HCT116 (cell line): ENCODE data around the gene ANO8. TPM values are rescaled to one million over a fixed set of nuclear protein-coding genes. Genes with fewer than 3 reads are reported as not detected.

Source experiments
- ATAC-seq: fragments of 200-7000 bp; cut with Tn5 transposase; 2 replicates; pipeline ENCODE4 v1.9.1; 2020; ENCODE audit warnings: mild to moderate bottlenecking, moderate library complexity
- BruUV-seq: library from RNA; stranded (reverse); fragments of 400-500 nt; replicated peaks from 2 replicates; lab custom pipeline; 2021; lab: Mats Ljungman, UMichigan
- CTCF ChIA-PET: fragments of 300-600 bp; sonication (Branson Sonifier 250); formaldehyde crosslinking; loops from one replicate; lab custom pipeline; 2021; ENCODE audit warnings: antibody characterized with exemption; lab: Charles Lee
- POLR2A ChIA-PET: fragments of 300-600, 350-600 bp; sonication (Branson Sonifier 250); formaldehyde crosslinking; loops from one replicate; lab custom pipeline; 2021; ENCODE audit warnings: antibody characterized with exemption; lab: Charles Lee
- RAD21 ChIA-PET, 2 experiments: fragments of 300-600 bp; sonication (Branson Sonifier 250); formaldehyde crosslinking; loops; one replicate each; lab custom pipeline; 2023; ENCODE audit warnings: low total read pairs in 2 of 2; ENCODE audit not compliant: uncharacterized antibody in 2 of 2, unreplicated experiment in 2 of 2, low non-redundant PET in 1 of 2; lab: Charles Lee
- DNase-seq: peaks from one replicate; pipeline ENCODE4 v3.0.0-alpha.2; 2010; ENCODE audit warnings: low read depth, low spot score
- H2AFZ ChIP-seq: fragments of 200-600 bp; shearing (Covaris generic), sonication (generic); 2 replicates; pipeline ENCODE4 v1.6.1; 2017; ENCODE audit warnings: low read depth, mixed run types, mixed read lengths, antibody characterized with exemption, low read length; ENCODE audit not compliant: poor library complexity, severe bottlenecking
- H3K27ac ChIP-seq: 2 replicates; pipeline ENCODE4 v1.5.1; 2012; ENCODE audit warnings: low read depth, low read length
- H3K27me3 ChIP-seq: fragments of 200-600 bp; sonication (generic); 2 replicates; pipeline ENCODE4 v1.6.1; 2016; ENCODE audit warnings: mixed run types, low read length, mixed read lengths; ENCODE audit not compliant: insufficient read depth
- H3K36me3 ChIP-seq, 2 experiments: fragments of 200-500 bp in 1 of 2; fragments of 200-600 bp in 1 of 2; sonication (Bioruptor generic) in 1 of 2; sonication (generic) in 1 of 2; 2 replicates each; pipeline versions ENCODE4 v1.5.1 to v1.6.1; 2014 to 2016; ENCODE audit warnings: low read length in 2 of 2, inconsistent platforms in 1 of 2, mixed read lengths in 1 of 2, mixed run types in 1 of 2; ENCODE audit not compliant: insufficient read depth in 2 of 2, control insufficient read depth in 1 of 2
- H3K4me1 ChIP-seq, 2 experiments: fragments of 200-600 bp in 1 of 2; sonication (generic) in 1 of 2; 2 replicates each; pipeline versions ENCODE4 v1.5.1 to v1.6.1; 2012 to 2017; ENCODE audit warnings: low read length in 2 of 2, inconsistent platforms in 1 of 2, mild to moderate bottlenecking in 1 of 2, mixed read lengths in 1 of 2, mixed run types in 1 of 2, moderate library complexity in 1 of 2; ENCODE audit not compliant: insufficient read depth in 2 of 2, control insufficient read depth in 1 of 2
- H3K4me2 ChIP-seq: fragments of 200-600 bp; sonication (generic); 2 replicates; pipeline ENCODE4 v1.6.1; 2017; ENCODE audit warnings: mixed run types, low read length, mixed read lengths
- H3K4me3 ChIP-seq, 2 experiments: fragments of 200-600 bp in 1 of 2; sonication (generic) in 1 of 2; replicated peaks in 1 of 2; 2 replicates each; pipeline ENCODE4 v1.5.1; 2011 to 2016; ENCODE audit warnings: low read length in 2 of 2, control low read depth in 1 of 2, low read depth in 1 of 2, mild to moderate bottlenecking in 1 of 2, mixed read lengths in 1 of 2, mixed run types in 1 of 2
- H3K79me2 ChIP-seq: fragments of 200-600 bp; sonication (generic); 2 replicates; pipeline ENCODE4 v1.6.1; 2017; ENCODE audit warnings: mild to moderate bottlenecking, mixed run types, low read length, moderate library complexity, mixed read lengths; ENCODE audit not compliant: insufficient read depth
- H3K9ac ChIP-seq: fragments of 200-600 bp; sonication (generic); 2 replicates; pipeline ENCODE4 v1.6.1; 2016; ENCODE audit warnings: low read length, mixed read lengths
- H3K9me2 ChIP-seq: fragments of 200-600 bp; sonication (generic), shearing (Covaris generic); 2 replicates; pipeline ENCODE4 v1.6.1; 2017; ENCODE audit warnings: mixed run types, mild to moderate bottlenecking, moderate library complexity; ENCODE audit not compliant: insufficient read depth
- H3K9me3 ChIP-seq, 2 experiments: fragments of 200-500 bp in 1 of 2; fragments of 200-600 bp in 1 of 2; sonication (Bioruptor generic) in 1 of 2; sonication (generic) in 1 of 2; 2 replicates each; pipeline ENCODE4 v1.6.1; 2014 to 2017; ENCODE audit warnings: low read length in 2 of 2, mixed read lengths in 2 of 2, inconsistent platforms in 1 of 2, low read depth in 1 of 2, mild to moderate bottlenecking in 1 of 2, mixed run types in 1 of 2, moderate library complexity in 1 of 2; ENCODE audit not compliant: control insufficient read depth in 1 of 2, insufficient read depth in 1 of 2
- H4K20me1 ChIP-seq: fragments of 200-600 bp; sonication (generic), shearing (Covaris generic); 2 replicates; pipeline ENCODE4 v1.6.1; 2017; ENCODE audit warnings: mixed run types, mild to moderate bottlenecking, moderate library complexity; ENCODE audit not compliant: insufficient read depth
- EGR1 ChIP-seq: IDR thresholded peaks from 2 replicates; pipeline ENCODE4 v1.6.1; 2012; ENCODE audit warnings: low read depth
- EZH2phosphoT487 ChIP-seq: fragments of 200-600 bp; IDR thresholded peaks from 2 replicates; pipeline ENCODE4 v1.6.1; 2018; ENCODE audit warnings: antibody characterized with exemption, borderline replicate concordance
- FOSL1 ChIP-seq: IDR thresholded peaks from 2 replicates; pipeline ENCODE4 v1.6.1; 2012; ENCODE audit warnings: low read depth
- POLR2A ChIP-seq: IDR thresholded peaks from 2 replicates; pipeline ENCODE4 v1.7.0; 2011; ENCODE audit warnings: borderline replicate concordance; ENCODE audit not compliant: insufficient read depth, insufficient read length; ENCODE audit errors: extremely low read depth
- POLR2AphosphoS5 ChIP-seq: IDR thresholded peaks from 2 replicates; pipeline ENCODE4 v1.6.1; 2011; ENCODE audit warnings: mild to moderate bottlenecking, low read depth, low read length, moderate library complexity
- SP1 ChIP-seq: IDR thresholded peaks from 2 replicates; pipeline ENCODE4 v1.6.1; 2012; ENCODE audit warnings: low read depth
- TCF7L2 ChIP-seq: IDR thresholded peaks from 2 replicates; pipeline ENCODE4 v1.7.0; 2011; ENCODE audit warnings: borderline replicate concordance, inconsistent platforms; ENCODE audit not compliant: insufficient read depth, insufficient read length; ENCODE audit errors: extremely low read depth
- YY1 ChIP-seq: IDR thresholded peaks from 2 replicates; pipeline ENCODE4 v1.6.1; 2011; ENCODE audit warnings: low read length, low read depth, moderate library complexity, mild to moderate bottlenecking; ENCODE audit not compliant: insufficient replicate concordance; ENCODE audit errors: extremely low read depth
- ZFX ChIP-seq: fragments of 450-650 bp; IDR thresholded peaks from 2 replicates; pipeline ENCODE4 v1.6.1; 2017
- intact Hi-C: fragments of 100-400 bp; cut with micrococcal nuclease; formaldehyde crosslinking; loops from 2 replicates; pipeline ENCODE4 v1.10.0; 2022
- total RNA-seq: library from RNA; stranded (reverse); gene quantifications from one replicate; pipeline ENCODE4 v1.2.1, GENCODE V29; 2021; ENCODE audit not compliant: unreplicated experiment
- TF ChIP-seq, protein P1 (sequence below): IDR thresholded peaks from 2 replicates; pipeline ENCODE4 v1.6.1; 2012
- TF ChIP-seq, protein P2 (sequence below), 3 experiments: fragments of 200-600 bp in 1 of 3; sonication (generic) in 1 of 3; IDR thresholded peaks in 2 of 3; conservative IDR thresholded peaks in 1 of 3; 2 replicates each; pipeline ENCODE4 v1.5.1; 2012 to 2017; ENCODE audit warnings: low read depth in 2 of 3, low read length in 2 of 3, antibody characterized with exemption in 1 of 3, borderline replicate concordance in 1 of 3, control low read depth in 1 of 3, mild to moderate bottlenecking in 1 of 3, mixed read lengths in 1 of 3, mixed run types in 1 of 3, moderate library complexity in 1 of 3; ENCODE audit not compliant: insufficient read depth in 1 of 3

Gene ANO8
- total RNA-seq, 1 experiment from 2014 or later, result 22.9 TPM

DNA sequence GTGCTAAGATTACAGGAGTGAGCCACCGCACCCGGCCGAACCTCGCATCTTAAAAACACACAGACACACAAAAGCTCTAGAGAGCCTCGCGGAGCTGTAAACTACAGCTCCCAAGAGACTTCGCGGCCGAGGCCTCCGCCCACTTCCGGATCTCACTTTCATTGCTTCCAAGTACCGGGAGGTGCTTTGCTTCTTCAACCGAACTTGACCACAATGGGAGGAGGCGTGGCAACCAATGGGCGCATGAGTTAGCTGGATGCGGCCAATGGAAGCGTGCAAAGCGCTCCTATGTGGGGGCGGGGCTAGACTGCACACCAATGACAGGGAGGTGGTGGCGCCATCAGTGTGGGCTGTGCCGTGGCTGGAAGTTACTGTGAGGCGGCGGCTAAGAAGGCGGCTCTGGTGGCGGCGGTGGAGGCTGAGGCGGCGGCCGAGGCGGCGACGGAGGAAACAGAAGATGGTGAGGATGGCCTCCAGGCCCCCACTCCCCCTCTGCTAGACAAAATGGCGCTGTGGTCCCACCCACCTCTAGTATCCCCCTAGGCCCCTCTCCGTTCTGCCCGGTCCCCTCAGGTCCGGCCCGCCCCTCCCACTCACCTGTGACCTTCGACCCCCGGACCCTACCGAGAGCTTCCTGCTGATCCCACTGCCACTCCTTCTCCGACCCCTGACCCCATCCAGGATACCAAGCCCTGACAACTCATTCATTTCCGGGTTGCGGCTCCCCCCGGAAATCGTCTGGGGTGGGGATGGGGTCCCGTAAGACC lies 25.3 kb downstream of the ANO8 start, which contains the start of gene DDA1:
TSS of gene DDA1 (plus strand) at position 366 of the 767 bp plus-strand sequence. CDS start at position 458, 92 bp downstream.
- H3K36me3 ChIP-seq, result peaks cover 0 to 7% of the 10 kb centered on the region in 2 experiments; a peak in 3 of 4 replicates
- H3K4me2 ChIP-seq, result peak within 1 kb of the TSS; percentile 99
- ATAC-seq (peak; percentile 75), DNase-seq (peak; percentile 100)
- peaks cover 59% of the 10 kb centered on the region for H3K79me2 ChIP-seq
- peak within 1 kb of the TSS; percentile 80 to 98 for H3K4me3 ChIP-seq
- POLR2A ChIA-PET, result interaction anchor here (0.6 to 3.2 kb wide), 13 partner anchors 8 to 457 kb away, joined by 4 to 39 read pairs (median 5); partner anchors contain the start of genes ANO8, BABAM1, MVB12A and USE1
- H3K9me2 ChIP-seq, result no peaks in the 10 kb centered on the region
- no peaks in the 10 kb centered on the region for H3K27me3 ChIP-seq
- intact Hi-C loops, result loop anchor here (2.0 kb wide), 1 partner anchor 17 kb away; no protein-coding TSS in a partner anchor
- peak within 1 kb of the TSS; percentile 79 for H3K27ac ChIP-seq
- TF ChIP-seq, protein P1, sequence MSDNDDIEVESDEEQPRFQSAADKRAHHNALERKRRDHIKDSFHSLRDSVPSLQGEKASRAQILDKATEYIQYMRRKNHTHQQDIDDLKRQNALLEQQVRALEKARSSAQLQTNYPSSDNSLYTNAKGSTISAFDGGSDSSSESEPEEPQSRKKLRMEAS, result no peak
- TF ChIP-seq POLR2AphosphoS5 (peak; percentile 63), FOSL1 (no peak), YY1 (no peak), TCF7L2 (peak; percentile 45), EZH2phosphoT487 (no peak), POLR2A (peak; percentile 49), EGR1 (peak; percentile 71), SP1 (peak; percentile 99), ZFX (peak; percentile 27; the same call in 1 of the 2 replicates)
- TF ChIP-seq, protein P2, sequence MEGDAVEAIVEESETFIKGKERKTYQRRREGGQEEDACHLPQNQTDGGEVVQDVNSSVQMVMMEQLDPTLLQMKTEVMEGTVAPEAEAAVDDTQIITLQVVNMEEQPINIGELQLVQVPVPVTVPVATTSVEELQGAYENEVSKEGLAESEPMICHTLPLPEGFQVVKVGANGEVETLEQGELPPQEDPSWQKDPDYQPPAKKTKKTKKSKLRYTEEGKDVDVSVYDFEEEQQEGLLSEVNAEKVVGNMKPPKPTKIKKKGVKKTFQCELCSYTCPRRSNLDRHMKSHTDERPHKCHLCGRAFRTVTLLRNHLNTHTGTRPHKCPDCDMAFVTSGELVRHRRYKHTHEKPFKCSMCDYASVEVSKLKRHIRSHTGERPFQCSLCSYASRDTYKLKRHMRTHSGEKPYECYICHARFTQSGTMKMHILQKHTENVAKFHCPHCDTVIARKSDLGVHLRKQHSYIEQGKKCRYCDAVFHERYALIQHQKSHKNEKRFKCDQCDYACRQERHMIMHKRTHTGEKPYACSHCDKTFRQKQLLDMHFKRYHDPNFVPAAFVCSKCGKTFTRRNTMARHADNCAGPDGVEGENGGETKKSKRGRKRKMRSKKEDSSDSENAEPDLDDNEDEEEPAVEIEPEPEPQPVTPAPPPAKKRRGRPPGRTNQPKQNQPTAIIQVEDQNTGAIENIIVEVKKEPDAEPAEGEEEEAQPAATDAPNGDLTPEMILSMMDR (IDR thresholded peaks at IDR 0.05 in 2 of 3, conservative IDR thresholded peaks at IDR 0.05 in 1 of 3; ENCODE audit: borderline replicate concordance in 1 of 3, insufficient read depth in 1 of 3, low read depth in 2 of 3, low read length in 2 of 3), result no peak
- TF ChIP-seq, all 23 proteins: peak for 6
- TSS peak; percentile 59 for BruUV-seq
- peak within 1 kb of the TSS; percentile 81 for H3K9ac ChIP-seq
- ChIA-PET RAD21 (interaction anchor here (0.8 to 1.6 kb wide), 6 partner anchors 23 to 94 kb away, joined by 3 to 5 read pairs (median 4); partner anchors contain the start of genes ANO8 (in 1 of the 2) and USE1 (in 1 of the 2)), CTCF (interaction anchor here (0.7 to 1.8 kb wide), 12 partner anchors 9 to 530 kb away, joined by 3 to 8 read pairs (median 4); partner anchors contain the start of genes ANO8, BABAM1 and USE1)
- H4K20me1 ChIP-seq, result no peaks in the 10 kb centered on the region
- no peaks in the 10 kb centered on the region for H3K9me3 ChIP-seq
- no peak within 1 kb of the TSS for H2AFZ ChIP-seq
- peaks cover 47 to 64% of the 10 kb centered on the region in 2 experiments for H3K4me1 ChIP-seq
